HG03378 (cell line): ENCODE data around the gene SDF2L1.

ENCODE experiments used
- ATAC-seq: cut with Tn5 transposase; IDR thresholded peaks from one replicate; pipeline ENCODE4 v1.9.1; 2021; ENCODE audit warnings: mild to moderate bottlenecking, moderate library complexity; ENCODE audit not compliant: unreplicated experiment

The SDF2L1 gene

DNA sequence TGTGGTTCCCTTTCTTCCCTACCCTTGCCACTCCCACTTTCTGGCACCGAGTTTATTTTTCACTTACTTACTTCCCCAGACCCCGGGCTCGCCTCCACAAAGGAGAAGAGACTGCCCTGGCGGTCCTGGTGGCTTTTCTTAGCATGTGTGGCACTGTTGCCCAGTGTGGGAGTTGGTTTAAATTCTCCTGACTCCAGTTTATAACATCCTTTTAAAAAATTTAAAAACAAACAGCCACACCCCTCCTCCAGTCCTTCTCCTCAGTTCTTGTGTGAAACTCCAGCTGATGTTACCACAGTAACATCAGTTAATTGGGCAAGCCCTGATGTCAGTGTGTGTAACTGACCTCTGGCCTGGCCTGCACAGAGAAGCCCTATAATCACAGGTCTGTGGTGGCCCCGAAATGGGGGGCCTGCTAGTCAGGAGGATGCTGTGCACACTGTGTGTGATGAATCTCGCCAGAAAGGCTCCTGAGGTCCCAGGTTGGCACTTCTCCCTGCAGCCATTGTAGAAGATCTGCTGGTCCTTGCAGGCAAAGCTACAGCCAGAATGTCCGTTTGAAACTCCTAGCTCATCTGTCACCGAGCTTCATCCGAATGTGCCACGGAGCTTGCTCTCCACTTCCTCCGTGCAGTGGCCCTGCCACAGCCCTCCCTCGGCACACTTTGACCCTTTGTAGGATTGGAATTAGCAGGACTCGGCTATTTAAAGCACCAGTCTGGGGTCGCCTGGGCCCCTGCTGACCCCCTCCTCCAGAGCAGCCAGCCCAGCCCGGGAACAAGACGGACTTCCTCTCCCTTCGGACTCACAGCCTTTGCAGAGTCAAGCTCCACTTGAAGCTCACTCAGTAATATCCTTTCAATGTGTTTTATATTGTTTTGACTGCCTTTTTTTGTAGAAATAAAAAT, 19.8 kb upstream of the SDF2L1 start:
- no peak for ATAC-seq

DNA sequence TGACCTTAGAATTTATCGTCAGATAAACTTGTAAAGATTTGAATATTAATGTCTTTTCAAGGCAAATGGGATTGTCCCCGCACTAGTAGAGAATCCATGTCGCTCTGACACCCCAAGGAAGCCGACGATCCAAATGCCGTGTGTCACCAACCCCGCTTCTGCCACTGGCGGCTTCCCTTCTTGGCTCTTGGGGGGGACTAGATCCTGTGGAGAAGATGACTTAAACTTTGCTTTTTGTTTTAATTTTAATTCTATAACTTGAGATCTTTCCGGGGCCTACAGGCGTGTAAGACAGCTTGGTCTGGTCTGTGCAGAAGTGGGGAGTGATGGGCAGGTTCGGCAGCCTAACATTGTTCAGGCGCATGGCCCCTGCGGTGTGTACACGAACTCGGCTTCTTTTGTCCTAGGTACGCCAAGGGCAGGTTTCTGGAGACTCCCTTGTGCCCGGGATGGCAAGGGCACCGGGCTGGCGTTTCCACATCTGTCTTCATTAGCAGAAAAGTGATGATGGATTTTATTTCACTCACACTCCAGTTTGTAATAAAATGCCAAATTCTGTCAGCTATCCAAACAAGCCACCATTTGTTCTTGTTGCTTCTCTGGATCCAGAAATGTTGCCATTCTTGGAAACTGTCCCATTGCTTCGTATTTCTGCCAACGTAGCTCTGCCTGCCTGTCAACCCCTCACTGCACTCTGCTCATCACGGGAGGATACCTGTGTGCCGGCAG, 19.0 kb upstream of the SDF2L1 start:
- no peak for ATAC-seq

DNA sequence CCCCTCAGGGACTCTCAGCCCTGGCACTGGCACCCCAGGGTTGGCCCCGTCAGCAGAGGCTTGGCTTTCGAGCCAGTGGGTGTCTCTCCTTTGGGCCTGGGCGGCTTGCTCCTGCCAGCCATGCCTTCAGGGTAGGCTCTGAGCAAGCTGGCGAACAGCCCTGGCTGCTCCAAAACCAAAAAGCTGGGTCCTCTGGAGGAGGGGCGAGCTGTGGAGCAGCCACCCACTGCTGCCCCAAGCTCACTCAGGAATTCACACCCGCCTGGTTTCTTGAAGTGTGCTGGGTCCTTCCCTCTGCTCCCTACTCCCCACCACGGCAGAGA, 18.5 kb upstream of the SDF2L1 start:
- ATAC-seq, result no peak

DNA sequence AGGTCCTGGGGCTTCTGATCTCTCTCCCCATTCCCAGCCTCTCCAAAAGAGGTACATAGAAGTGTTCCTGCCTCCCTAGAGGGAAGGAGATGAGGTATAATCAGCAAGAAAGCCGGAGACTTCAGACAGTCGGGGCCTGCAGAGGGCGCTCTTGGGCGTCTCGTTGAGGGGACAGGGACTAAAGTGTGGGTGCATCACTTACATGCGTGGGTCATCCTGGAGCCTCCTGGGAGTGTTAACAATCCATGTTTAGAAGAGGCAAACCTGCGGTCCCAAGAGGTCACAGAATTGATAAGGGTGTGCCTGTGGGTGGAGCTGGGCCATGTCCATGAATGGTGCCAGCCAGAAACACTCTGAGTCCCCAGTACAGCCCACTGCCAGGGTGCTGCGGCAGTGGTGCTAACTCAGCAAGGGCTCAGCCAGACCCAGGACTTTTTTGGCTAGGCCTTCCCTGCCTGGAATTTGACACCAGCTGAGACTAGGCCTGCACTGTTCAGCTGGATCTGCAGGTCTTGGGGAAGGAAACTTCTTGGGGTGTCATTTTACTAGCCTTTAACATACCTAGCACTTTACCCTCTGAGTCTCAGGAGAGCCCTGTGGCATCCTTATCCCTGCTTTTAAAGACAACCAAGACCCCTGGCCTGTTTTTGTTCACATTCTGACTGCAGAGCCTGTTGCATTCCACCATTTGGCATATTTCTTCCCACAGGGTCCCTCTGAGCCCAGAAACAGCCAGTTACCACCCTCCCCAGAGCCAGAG, 17.8 kb upstream of the SDF2L1 start:
- no peak for ATAC-seq

DNA sequence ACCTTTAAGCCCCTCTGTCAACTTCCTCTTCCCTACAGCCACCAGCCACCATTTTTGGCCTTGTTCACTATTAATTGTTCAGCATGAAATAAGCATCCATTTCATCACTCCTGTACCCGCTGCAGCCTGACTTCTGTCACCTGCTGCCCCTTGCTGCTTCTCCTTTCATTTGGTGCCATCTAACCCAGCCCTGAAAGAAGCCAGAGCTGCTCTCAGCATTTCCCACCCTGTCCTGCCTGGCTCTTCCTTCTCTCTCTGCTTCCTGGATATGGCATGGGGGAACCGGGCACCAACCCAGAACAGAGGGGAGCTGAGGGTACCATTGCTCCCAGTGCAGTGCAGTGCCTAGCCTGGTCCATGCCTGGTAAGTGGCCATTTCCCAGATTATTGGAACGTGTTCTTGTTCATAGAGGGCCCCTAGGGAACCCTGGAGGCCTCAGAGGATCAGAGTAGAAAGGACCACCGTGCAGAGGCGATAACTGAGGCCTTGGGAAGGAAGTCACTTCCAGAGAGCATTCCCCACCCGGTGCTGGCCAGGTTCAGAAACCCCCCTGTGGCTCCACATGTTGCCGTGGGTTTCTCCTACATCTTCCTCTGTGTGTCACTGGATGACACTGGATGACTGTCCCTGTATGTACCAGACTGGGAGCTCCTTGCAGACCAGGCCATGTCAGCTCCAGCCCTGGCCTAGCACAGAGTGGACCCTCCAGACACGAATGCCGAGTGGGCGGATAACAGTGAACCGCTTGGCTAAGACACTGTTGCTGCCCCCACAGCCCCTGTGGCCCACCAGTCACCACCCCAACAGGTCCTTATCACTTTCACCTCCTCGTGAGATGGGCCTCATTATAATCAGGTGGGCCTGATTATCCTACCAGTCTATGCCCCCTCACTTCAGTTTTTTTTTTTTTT, 17.0 kb upstream of the SDF2L1 start:
- ATAC-seq, result no peak

DNA sequence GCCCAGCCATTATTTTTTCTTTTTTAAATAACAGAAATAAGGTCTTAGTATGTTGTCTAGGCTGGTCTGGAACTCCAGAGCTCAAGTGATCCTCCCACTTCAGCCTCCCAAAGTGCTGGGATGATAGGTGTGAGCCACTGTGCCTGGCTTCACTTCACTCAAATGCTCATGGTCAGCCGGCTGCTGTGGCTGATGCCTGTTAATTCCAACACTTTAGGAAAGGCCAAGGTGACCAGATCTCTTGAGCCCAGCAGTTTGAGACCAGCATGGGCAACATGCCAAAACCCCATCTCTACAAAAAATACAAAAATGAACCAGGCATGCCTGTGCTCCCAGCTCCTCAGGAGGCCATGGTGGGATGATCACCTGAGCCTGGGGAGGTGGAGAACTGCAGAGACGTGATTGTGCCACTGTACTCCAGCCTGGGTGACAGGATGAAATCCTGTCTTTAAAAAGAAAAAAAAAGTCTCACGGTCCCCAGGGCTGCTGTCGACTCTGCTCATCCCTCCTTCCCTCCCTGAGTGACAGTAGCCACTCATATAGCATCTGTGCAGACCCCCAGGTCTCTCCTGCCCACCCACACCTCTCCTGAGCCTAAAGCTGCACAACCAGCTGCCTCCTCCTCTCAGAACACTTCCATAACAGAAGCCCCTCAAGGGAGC, 15.9 kb upstream of the SDF2L1 start:
- ATAC-seq, result no peak

DNA sequence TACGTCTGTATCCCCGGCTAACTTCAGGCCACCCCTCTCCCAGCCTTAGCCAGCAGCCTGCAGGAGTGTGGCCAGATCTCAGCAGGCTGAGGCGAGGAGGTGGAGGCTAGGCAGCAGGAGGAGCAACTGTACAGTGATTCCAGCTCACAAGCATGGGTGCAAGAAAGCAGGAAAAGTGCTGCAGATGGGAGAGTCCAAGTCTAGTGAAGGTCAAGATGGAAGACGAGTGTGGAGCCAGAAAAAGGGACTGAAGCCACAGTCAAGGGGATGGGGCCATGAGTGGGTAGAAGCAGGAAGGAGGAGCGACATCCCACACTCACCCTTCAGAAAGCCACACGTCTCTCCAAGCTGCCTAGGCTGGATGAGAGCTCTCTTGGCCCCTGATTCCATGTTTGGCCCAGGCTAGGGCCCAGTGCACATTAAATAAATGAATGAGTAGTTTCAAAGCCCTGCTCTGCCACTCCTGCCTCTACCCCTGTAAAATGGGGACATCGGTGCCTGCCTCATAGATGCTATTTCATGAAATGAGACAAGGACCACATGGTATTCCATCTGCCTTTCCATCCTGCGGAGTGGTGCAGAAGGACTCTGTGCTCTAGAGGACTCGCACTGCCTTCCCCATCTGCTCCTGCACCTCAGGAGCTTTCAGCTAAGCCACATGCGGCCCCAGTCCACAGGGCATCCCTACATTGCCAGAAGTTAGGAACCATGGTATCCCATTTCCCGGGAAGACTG, 15.2 kb upstream of the SDF2L1 start:
- no peak for ATAC-seq

DNA sequence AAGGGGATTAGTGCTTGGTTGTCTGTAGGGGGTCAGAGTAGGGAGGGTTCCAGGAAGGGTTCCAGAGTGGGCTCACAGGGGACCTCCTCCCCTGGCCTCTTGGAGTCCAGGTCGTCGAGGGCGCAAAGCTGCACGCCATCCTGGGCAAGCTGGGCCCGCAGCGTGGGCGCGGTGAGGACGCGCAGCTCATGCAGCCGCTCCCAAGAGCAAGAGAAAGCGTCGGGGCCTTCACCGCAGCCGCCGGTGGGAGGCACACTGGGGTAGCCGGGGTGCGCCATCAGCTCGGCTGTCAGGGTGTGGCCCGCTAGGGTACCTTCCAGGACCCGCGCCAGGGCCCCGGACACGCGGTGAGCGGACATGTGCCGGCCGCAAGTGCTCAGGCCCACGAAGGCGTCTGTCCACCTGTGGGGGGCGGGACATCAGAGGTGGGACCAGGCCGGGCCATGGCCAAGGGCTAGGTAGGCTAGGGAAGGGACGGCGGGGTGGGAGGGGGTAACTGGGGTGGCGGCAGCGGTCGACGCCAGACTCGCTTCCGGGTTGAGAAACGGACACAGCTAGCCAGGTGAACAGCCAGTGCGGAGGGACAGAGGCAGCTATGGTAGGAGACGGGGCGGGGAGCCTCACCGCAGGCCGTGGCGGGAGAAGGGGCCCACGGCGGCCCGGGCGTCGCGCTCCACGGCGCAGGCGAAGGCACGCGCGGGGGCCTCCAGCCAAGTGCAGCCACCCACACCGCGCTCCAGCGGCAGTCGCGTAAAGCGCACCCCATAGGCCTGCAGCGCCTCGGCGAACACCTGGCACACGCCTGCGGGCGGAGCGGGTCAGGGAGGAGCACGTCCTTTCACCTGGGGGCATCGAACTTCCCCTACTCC, 13.5 kb upstream of the SDF2L1 start:
- no peak for ATAC-seq

DNA sequence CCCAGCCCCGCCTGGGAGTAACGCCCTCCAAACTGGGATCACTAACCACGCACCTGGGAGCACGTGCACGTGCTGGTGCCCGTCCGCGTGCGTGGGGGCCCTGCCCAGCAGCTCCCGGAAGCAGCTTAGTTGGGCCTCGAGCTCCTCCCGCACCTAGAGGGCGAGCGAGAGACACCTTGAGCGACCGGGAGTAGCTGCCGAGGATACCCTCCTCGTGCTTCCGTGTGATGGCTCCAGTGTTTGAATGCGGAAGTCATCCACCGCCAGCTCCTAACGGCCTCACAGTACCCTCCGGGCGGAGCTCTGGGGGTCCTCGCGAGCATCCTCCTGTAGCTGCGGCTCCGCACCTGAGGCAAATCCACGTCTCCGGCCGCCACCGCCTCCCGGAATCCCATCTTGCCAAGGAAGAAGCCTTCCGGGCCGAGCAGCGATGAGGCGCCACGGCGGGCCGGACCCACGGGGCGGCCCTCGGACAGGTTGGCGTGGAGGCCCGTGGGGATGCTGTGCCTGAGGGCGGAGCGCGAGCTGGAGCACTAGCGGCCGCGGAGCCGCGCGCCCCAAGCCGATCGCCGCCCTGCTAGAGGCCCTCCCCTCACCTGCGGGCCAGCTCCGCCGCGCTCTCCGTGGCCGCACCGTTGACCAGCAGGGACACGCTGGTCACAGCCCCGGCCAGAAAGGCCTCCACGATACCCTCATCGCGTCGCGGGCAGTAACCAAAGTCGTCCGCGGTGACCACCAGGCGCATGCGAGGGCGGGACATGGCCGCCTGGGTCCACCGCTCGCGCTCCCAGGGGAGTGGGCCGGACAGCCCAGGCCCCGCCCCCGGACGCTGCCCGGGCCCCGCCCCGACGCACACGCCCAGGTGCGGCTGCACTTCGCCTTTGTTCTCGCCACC, 12.6 kb upstream of the SDF2L1 start, which contains the start of gene YDJC:
TSS of gene YDJC (minus strand) at position 768 of the 895 bp plus-strand sequence. CDS start at position 760, 8 bp downstream.
- peak; percentile 71 for ATAC-seq

DNA sequence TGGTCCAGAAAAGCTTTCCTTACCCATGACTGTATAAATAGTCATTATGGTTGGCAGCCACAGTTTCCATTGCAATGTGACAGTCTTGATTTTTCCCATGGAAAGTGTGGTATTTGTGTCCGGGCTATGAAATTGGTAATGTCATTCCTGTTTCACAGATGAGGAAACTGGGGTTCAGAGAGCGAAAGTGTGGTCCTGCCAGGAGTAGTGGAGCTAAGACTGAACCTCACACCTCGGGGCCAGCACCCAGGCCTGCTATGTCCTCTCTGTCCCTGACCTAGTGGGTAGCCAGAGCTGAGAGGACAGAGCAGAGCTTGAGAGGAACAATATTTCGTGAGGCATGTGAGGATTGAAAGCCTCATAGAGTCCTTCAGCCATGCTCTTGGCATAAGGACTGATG, 11.1 kb upstream of the SDF2L1 start:
- no peak for ATAC-seq

DNA sequence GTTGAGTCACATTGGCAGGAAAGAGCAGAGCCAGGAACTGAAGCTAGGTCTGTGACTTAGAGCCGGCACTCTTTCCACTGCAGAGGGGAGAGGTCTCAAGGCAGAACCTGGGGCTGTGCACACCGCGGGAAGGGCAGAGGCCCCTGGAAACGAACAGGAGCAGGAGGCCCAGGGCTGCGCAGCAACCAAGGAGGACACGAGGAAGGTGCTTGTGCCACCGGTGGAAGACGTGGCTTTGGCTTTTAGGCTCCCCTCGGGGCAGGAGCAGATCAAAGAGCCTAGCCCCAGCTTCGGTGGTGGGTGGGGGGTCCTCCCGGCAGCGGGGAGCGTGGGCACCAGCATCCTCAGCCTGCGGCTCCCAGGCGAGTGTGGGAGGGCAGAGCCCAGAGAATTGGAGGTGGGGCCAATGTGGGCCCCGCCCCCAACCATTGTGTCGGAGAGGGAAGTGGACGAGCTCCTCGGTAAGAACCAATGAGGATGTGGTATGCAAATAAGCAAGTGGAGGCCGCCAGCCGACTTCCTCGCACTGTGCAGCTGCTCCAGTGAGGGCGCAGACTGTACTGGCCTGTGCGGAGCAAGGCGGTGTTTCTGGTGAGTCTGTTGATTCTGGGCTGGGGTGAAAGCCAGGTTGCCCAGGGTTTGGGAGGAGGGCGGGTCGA, 9.7 kb upstream of the SDF2L1 start, which contains the start of gene CCDC116:
TSS of gene CCDC116 (plus strand) at position 524 of the 659 bp plus-strand sequence. CDS start 422 bp downstream, outside the sequence.
- ATAC-seq, result no peak

DNA sequence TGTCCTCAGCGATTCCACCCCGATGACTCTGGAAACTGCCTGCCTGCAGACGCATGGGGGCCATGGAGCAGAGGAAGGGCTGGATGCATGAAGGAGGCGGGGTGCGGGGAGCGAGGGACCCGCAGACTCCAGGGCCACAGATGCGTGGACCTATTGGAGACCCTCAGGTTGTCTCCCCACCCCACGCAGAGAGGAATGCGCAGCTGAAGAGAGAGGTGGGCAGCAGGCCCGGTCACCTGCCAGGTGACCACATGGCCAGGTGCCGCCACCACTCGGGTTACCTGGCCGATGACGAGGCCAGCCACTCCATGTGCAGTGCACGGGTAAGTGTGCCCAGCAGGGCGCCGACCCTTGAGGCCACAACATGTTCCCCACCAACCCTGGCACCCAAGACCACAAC, 9.2 kb upstream of the SDF2L1 start:
- ATAC-seq, result no peak

DNA sequence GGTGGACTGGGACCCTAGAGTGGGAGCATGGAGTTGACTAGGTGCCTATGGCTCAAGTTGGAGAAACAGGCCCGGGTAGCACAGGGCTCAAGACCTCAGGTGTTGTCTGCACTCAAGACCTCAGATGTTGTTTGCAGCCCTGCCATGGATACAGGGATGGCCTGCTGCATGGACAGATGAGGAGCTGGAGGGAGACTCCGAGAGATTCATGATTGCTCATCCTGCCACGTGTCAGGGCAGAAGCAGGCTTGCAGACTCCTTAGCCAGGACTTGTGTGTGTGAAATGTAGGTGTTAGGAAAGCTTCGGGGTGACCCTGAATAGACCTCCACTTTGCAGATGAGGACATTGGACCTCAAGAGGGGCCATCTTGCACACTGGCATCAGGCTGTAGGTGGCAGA, 8.6 kb upstream of the SDF2L1 start:
- ATAC-seq, result no peak

DNA sequence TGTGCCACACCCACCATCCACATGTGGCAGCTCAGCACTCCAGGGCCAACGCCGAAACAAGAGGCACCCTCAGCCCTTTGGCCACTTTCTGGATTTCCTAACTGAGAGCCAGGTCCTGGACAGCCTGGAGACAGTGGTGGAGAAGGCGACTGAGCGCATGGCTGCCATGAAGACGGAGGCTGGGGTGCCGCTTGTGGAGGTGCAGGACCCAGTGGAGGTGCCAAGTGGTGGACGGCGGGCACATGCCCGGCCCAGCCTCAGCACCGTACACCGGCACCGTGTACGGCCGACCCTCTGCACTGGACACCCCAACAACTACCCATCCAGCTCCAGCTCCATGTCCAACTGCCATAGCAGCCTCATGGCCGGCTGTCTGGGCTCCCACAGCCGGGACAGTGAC, 8.0 kb upstream of the SDF2L1 start:
- no peak for ATAC-seq

DNA sequence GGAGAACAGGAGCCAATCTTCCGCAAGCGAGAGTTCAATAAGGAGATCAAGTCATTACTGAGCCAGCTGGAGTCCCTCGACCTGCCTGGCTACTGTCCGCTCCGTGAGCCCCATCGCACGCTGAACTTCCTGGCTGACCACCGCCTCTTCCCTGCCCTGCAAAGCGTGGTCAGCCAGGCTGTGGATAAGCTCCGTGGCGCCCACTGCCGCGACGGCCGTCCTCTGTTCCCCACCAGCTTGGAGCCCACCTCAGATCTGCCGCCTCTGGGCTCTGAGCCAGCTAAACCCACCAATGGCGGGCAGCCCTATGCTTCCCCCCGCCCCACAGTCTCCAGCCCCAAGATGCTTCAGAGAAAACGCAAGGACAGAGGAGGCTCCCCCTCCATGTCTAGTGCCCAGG, 7.3 kb upstream of the SDF2L1 start:
- no peak for ATAC-seq

DNA sequence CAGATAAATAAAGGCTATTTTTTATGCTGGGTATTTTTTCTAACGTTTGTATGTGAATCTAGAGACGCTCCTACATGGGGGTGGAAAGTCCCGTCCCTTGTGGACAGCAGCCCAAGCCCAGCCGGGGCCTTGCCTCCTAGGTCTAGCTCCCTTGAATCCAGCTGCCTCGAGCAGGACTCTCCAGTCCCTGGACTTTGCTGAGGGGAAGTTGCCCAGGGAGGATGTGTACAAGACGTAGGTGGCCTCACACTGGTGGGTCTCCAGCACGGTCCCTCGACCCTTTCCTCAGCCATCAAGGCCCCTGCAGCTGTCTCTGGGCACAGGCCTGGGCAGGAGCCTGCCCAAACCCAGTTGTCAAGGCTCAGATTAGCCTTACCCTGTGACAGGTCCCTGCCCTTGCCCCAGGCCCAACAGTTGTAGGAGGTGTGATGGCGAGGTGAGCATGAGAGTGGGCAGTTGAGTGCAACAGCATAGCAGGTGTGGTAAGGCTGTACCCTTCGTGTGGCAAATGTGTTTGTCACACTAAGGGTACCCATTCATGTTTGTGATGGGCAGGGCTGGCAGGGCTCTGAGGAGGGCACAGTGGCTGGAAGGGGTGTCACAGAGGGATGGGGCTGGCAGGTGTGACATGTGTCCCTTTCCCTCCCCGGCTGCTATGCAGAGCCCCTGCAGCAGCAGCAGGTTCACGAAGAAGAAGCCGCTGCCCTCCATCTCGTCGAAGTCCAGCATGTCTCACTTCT, 6.2 kb upstream of the SDF2L1 start:
- ATAC-seq, result no peak
